NT2/D1 (cell line): ENCODE measurements around the gene C1orf21.

Source experiments
- DNase-seq: peaks from one replicate; pipeline ENCODE4 v3.0.0-alpha.2; 2011; ENCODE audit warnings: low read depth, low spot score
- H3K27me3 ChIP-seq: 2 replicates; pipeline ENCODE4 v1.6.0; 2011; ENCODE audit warnings: mild to moderate bottlenecking; ENCODE audit not compliant: insufficient read length, insufficient read depth
- H3K36me3 ChIP-seq: 2 replicates; pipeline ENCODE4 v1.6.1; 2011; ENCODE audit warnings: mild to moderate bottlenecking, low read length, mixed read lengths; ENCODE audit not compliant: insufficient read depth, insufficient read length
- H3K4me1 ChIP-seq: 2 replicates; pipeline ENCODE4 v1.5.1; 2011; ENCODE audit not compliant: insufficient read depth, insufficient read length
- H3K4me3 ChIP-seq: 2 replicates; pipeline ENCODE4 v1.5.1; 2011; ENCODE audit warnings: low read depth; ENCODE audit not compliant: insufficient read length
- H3K9ac ChIP-seq: 2 replicates; pipeline ENCODE4 v1.6.0; 2011; ENCODE audit warnings: low read depth; ENCODE audit not compliant: insufficient read length
- H3K9me3 ChIP-seq: 2 replicates; pipeline ENCODE4 v1.5.1; 2011; ENCODE audit warnings: mild to moderate bottlenecking, low read length; ENCODE audit not compliant: insufficient read depth
- SUZ12 ChIP-seq: IDR thresholded peaks from 2 replicates; pipeline ENCODE4 v1.6.1; 2011; ENCODE audit not compliant: insufficient read length, insufficient read depth; ENCODE audit errors: extremely low read depth
- YY1 ChIP-seq: IDR thresholded peaks from 2 replicates; pipeline ENCODE4 v1.6.1; 2011; ENCODE audit not compliant: insufficient read length, insufficient read depth
- ZNF274 ChIP-seq: IDR thresholded peaks from 2 replicates; pipeline ENCODE4 v1.6.1; 2011; ENCODE audit warnings: mild to moderate bottlenecking, low read depth, low read length

Gene C1orf21

DNA sequence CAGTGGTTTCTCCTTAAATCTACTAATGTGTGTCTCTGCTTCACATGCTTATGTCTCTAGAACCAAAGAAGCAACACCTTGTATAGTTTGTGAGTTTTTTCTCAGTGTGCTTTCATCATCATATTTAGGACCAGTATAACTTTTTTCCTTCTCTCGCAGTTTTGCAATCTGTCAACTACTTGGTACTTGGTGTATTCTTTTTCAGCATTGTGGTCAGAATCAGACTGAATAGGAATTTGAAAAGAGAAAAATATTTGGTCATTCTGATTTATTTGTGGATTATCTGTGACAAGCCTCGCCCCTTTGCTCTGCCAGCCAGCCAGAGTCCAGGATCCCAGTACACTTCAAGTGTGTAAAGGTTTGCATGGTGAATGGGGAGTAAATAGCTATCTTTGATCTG, 122.3 kb downstream of the C1orf21 start:
- TF ChIP-seq YY1: no peak
- TF ChIP-seq SUZ12: no peak
- TF ChIP-seq ZNF274: no peak
- no peak for DNase-seq
- no peaks in the 10 kb centered on the region for H3K4me1 ChIP-seq

DNA sequence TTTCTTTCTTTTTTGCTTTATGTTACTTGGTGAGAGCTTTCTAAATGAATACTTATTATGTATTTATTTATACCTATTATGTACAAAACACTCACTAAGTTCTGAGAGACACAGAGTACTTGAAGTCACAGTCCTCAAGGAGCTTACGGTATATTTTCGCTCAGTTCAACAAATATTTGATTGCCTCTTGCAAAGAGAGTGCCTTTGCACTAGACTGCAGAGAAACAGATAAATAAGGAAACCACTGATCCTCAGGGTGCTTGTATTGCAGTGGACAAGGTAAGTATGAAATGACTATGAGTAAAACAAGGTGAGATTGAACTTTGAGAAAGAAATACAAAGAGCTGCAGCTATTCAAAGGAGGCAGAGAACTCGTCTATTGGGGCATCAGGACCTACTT, 123.3 kb downstream of the C1orf21 start:
- Histone ChIP-seq H3K4me1 (no peaks in the 10 kb centered on the region), H3K9me3 (no peaks in the 10 kb centered on the region), H3K36me3 (peaks cover 9% of the 10 kb centered on the region), H3K9ac (no peak overlapping the region), H3K27me3 (no peaks in the 10 kb centered on the region), H3K4me3 (no peak overlapping the region)
- no peak for DNase-seq
- TF ChIP-seq SUZ12 (no peak), ZNF274 (no peak), YY1 (no peak)

More for the DNA sequence above, 122.3 kb downstream of the C1orf21 start:
- Histone ChIP-seq H3K9me3 (no peaks in the 10 kb centered on the region), H3K9ac (no peak overlapping the region), H3K36me3 (peaks cover 9% of the 10 kb centered on the region), H3K4me3 (no peak overlapping the region), H3K27me3 (no peaks in the 10 kb centered on the region)

DNA sequence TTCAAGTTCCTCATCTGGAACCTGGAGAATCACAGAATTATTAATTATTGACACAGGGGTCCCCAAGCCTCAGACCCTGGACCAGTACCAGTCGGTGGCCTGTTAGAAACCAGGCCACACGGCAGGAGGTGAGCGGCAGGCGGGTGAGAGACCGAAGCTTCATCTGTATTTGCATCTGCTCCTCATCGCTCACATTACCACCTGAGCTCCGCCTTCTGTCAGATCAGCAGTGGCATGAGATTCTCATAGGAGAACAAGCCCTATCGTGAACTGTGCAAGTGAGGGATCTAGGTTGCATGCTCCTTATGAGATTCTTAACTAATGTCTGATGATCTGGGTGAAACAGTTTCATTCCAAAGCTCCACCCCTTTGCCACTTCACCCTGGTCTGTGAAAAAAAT, 125.9 kb downstream of the C1orf21 start:
- no peak for DNase-seq
- Histone ChIP-seq H3K9ac (no peak overlapping the region), H3K27me3 (no peaks in the 10 kb centered on the region)

DNA sequence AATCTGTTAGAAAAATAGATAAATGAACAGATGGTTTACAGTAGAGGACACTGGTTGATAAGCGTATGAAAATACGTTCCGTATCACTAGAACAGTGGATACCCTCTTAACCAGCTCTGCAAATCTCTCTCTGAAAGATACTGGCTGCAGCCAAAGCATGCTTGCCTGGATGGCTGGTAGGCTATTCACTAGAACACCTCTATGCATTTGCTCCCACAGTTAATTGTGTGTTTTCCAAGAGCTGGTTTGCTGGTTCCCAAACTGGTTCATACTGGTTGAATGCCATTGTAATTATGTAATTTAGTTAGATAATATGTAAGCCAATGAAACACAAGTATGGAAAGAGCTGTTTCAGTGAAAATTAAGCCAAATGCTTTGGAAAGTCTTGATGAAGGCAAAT, 126.6 kb downstream of the C1orf21 start:
- Histone ChIP-seq H3K4me1 (no peaks in the 10 kb centered on the region), H3K9ac (no peak overlapping the region), H3K4me3 (no peak overlapping the region), H3K36me3 (peaks cover 9% of the 10 kb centered on the region), H3K27me3 (no peaks in the 10 kb centered on the region), H3K9me3 (no peaks in the 10 kb centered on the region)
- DNase-seq: no peak
- no peak for TF ChIP-seq YY1

More for the DNA sequence above, 125.9 kb downstream of the C1orf21 start:
- H3K36me3 ChIP-seq: peaks cover 9% of the 10 kb centered on the region
- H3K4me3 ChIP-seq: no peak overlapping the region
- no peak for TF ChIP-seq YY1
- no peak for TF ChIP-seq ZNF274
- no peak for TF ChIP-seq SUZ12
- no peaks in the 10 kb centered on the region for H3K4me1 ChIP-seq
- no peaks in the 10 kb centered on the region for H3K9me3 ChIP-seq

DNA sequence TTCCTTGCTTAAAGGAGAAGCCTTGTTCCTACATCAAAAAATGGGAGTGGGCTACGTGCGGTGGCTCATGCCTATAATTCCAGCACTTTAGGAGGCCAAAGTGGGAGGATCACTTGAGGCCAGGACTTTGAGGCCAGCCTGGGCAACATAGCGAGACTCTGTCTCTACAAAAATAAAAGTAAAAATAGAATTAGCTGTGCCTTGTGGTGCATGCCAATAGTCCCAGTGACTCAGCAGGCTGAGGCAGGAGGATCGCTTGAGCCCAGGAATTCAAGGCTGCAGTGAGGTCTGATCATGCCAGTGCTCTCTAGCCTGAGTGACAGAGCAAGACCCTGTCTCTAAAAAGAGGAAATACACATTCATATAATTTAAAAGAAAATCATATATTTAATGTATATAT, 127.1 kb downstream of the C1orf21 start:
- DNase-seq: no peak

DNA sequence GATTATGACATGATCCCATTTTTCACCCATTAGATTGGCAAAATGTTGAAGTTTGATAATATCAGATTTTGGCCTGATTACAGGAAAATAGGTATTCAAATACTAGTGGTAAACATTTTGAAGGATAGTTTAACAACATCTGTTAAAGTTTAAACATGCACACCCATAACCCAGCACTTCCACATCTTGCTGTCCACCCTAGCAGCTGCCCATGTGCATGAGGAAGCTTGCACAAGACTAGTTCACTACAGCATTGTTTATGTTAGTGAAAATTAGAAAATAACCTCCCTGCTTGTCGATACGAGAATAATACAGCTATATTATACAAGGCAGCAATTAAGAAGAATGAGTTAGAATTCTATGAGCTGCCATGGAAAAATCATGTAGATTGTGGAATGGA, 127.6 kb downstream of the C1orf21 start:
- DNase-seq: no peak
- H3K4me1 ChIP-seq: no peaks in the 10 kb centered on the region
- no peak for TF ChIP-seq SUZ12
- no peak for TF ChIP-seq ZNF274
- TF ChIP-seq YY1: no peak

More for the DNA sequence above, 127.1 kb downstream of the C1orf21 start:
- Histone ChIP-seq H3K4me3 (no peak overlapping the region), H3K9ac (no peak overlapping the region), H3K4me1 (no peaks in the 10 kb centered on the region), H3K9me3 (no peaks in the 10 kb centered on the region), H3K36me3 (peaks cover 9% of the 10 kb centered on the region), H3K27me3 (no peaks in the 10 kb centered on the region)
- no peak for TF ChIP-seq SUZ12
- no peak for TF ChIP-seq ZNF274
- TF ChIP-seq YY1: no peak

DNA sequence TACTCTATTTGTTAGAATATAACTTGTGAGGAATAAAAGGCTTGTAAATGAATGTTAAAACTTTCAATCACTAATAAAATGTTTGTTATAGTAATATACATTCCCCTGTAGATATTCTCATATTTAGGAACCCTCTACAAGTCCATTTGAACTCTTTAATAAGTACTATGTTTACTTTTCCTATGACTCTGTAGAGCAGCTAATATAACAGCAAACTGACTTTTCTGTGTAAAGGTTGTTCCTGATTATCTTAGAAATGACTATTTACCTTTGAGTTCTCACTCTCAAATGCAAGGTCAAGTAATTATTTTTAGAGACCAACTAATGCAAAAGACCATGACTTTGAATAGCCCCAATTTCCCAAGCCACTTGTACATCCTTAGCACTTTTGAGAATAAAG, 130.3 kb downstream of the C1orf21 start:
- no peak for TF ChIP-seq SUZ12
- TF ChIP-seq ZNF274: no peak
- TF ChIP-seq YY1: no peak
- Histone ChIP-seq H3K4me1 (no peaks in the 10 kb centered on the region), H3K9ac (no peak overlapping the region), H3K9me3 (no peaks in the 10 kb centered on the region), H3K4me3 (no peak overlapping the region), H3K27me3 (no peaks in the 10 kb centered on the region), H3K36me3 (no peaks in the 10 kb centered on the region)
- no peak for DNase-seq

More for the DNA sequence above, 127.6 kb downstream of the C1orf21 start:
- H3K9ac ChIP-seq: no peak overlapping the region
- H3K27me3 ChIP-seq: no peaks in the 10 kb centered on the region
- no peak overlapping the region for H3K4me3 ChIP-seq
- H3K9me3 ChIP-seq: no peaks in the 10 kb centered on the region
- H3K36me3 ChIP-seq: peaks cover 5% of the 10 kb centered on the region
